ENCODE data around the gene CYTH4. TPM values are rescaled to one million over a fixed set of nuclear protein-coding genes. Genes with fewer than 3 reads are reported as not detected.

The CYTH4 gene
- polyA plus RNA-seq, 1 experiment, result not detected

DNA sequence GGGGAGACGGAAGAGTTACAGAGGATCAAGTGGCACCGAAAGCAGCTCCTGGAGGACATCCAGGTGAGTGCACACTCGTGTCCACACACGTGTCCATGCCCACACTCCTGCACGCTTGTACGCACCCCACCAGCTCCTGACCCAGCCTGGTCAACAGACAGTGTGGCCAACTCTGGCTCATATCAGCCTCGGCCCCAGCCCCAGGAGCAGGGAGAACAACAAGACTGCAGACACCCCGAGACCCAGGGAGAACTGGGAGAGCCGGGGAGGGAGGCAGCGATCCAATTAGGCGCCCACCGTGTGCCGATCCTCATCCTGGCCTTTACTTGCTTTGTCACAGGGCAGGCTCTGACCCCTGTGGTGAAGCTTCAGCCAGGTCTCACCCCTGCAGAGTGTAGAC is 10.3 kb downstream of the CYTH4 start:
- DNase-seq (ENCODE audit: low read depth), result no peak
- TF ChIP-seq, protein P1, sequence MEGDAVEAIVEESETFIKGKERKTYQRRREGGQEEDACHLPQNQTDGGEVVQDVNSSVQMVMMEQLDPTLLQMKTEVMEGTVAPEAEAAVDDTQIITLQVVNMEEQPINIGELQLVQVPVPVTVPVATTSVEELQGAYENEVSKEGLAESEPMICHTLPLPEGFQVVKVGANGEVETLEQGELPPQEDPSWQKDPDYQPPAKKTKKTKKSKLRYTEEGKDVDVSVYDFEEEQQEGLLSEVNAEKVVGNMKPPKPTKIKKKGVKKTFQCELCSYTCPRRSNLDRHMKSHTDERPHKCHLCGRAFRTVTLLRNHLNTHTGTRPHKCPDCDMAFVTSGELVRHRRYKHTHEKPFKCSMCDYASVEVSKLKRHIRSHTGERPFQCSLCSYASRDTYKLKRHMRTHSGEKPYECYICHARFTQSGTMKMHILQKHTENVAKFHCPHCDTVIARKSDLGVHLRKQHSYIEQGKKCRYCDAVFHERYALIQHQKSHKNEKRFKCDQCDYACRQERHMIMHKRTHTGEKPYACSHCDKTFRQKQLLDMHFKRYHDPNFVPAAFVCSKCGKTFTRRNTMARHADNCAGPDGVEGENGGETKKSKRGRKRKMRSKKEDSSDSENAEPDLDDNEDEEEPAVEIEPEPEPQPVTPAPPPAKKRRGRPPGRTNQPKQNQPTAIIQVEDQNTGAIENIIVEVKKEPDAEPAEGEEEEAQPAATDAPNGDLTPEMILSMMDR (IDR thresholded peaks at IDR 0.05; ENCODE audit: insufficient read depth, low read depth, low read length), result no peak
- ChIA-PET CTCF (no interaction called here), POLR2A (no interaction called here)
- Histone ChIP-seq H3K27me3 (ENCODE audit: control insufficient read depth, insufficient read depth, low read length) (peaks cover 2% of the 10 kb centered on the region; the same call in 1 of the 2 replicates), H3K36me3 (ENCODE audit: control insufficient read depth, insufficient read depth, low read length) (no peaks in the 10 kb centered on the region), H3K4me3 (ENCODE audit: low read depth, low read length) (no peak overlapping the region)

DNA sequence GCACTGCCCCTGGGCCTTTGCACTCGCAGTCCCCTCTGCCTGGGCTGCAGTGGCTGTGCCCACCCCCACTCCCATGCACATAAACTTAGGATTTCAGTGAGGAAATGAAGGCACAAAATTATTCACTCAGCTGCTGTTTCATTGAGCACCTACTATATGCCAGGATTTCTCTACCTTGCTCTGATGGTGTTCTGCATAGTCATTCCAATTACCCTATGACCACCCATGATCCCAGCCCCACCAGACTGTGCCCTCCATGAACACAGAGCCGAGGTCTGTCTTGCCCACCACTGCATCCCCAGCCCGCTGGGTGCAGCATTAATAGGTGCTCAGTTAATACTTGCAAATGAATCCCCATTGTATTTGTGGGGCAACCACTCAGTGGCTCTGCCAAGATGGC is 10.9 kb downstream of the CYTH4 start:
- ChIA-PET CTCF (no interaction called here), POLR2A (no interaction called here)
- DNase-seq (ENCODE audit: low read depth), result no peak
- TF ChIP-seq, protein P1 (IDR thresholded peaks at IDR 0.05; ENCODE audit: insufficient read depth, low read depth, low read length), result no peak
- no peaks in the 10 kb centered on the region for H3K36me3 ChIP-seq (ENCODE audit: control insufficient read depth, insufficient read depth, low read length)
- H3K4me3 ChIP-seq (ENCODE audit: low read depth, low read length), result no peak overlapping the region
- H3K27me3 ChIP-seq (ENCODE audit: control insufficient read depth, insufficient read depth, low read length), result peaks cover 2% of the 10 kb centered on the region; the same call in 1 of the 2 replicates

DNA sequence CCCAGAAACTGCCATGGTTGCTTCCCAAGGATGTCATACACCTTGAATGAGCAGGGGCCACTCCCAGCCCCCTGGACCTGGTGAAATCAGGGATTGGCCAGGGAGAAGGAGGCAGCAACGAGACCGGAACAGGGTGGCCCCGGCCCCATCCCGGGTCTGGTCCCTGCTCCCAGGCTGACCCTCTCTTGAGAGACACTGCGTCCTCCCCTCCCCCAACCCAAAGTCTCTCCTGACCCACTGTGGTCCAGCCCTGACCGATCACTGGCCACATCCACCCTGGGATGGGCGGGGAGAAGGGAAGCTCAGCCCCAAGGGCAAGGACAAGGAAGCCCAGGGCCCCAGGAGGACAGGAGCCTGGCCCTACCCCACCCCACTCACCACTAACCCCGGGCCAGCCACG is 12.4 kb downstream of the CYTH4 start:
- DNase-seq (ENCODE audit: low read depth), result no peak
- TF ChIP-seq, protein P1 (IDR thresholded peaks at IDR 0.05; ENCODE audit: insufficient read depth, low read depth, low read length), result no peak
- H3K27me3 ChIP-seq (ENCODE audit: control insufficient read depth, insufficient read depth, low read length), result peaks cover 2% of the 10 kb centered on the region; the same call in 1 of the 2 replicates
- POLR2A ChIA-PET, result no interaction called here
- no peak overlapping the region for H3K4me3 ChIP-seq (ENCODE audit: low read depth, low read length)
- H3K36me3 ChIP-seq (ENCODE audit: control insufficient read depth, insufficient read depth, low read length), result no peaks in the 10 kb centered on the region
- CTCF ChIA-PET, result interaction anchor here (1.0 to 1.2 kb wide), 2 partner anchors 11 to 14 kb away, joined by 3 to 5 read pairs; no protein-coding TSS in a partner anchor

DNA sequence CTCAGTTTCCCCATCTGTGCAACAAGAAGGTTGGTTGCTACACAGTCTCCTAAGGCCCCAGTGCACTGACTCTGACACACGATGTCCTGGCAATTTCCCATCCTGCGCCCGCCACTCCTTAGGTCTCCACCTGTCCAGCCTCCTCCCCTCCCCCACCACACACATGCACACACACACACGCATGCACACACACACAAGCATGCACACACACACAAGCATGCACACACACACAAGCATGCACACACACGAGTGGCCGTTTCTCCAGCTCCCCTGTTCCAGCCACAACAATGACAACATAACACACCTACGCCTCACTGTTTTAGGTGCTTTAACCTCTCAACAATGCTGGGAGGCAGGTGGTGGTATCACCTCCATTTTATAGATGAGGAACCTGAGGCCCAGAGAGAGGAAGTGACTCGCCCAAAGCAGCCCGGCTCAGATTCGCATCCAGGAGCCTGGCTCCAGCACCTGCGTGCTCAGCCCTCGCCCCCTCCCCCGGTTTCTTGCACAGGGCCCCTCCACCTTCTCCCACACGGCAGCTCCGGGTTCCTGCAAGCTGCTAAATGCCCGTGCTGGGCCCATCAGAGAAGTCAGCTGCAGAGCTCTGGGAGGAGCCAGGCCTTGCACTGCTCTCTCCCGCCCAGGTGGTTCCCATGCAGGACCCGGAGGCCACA is 13.0 kb downstream of the CYTH4 start:
- ChIA-PET POLR2A (no interaction called here), CTCF (interaction anchor here (1.0 to 1.5 kb wide), 4 partner anchors 12 to 297 kb away, joined by 3 to 7 read pairs (median 4); no protein-coding TSS in a partner anchor)
- Histone ChIP-seq H3K36me3 (ENCODE audit: control insufficient read depth, insufficient read depth, low read length) (no peaks in the 10 kb centered on the region), H3K27me3 (ENCODE audit: control insufficient read depth, insufficient read depth, low read length) (peaks cover 2% of the 10 kb centered on the region; the same call in 1 of the 2 replicates), H3K4me3 (ENCODE audit: low read depth, low read length) (no peak overlapping the region)
- DNase-seq (ENCODE audit: low read depth), result no peak
- TF ChIP-seq, protein P1 (IDR thresholded peaks at IDR 0.05; ENCODE audit: insufficient read depth, low read depth, low read length), result no peak

DNA sequence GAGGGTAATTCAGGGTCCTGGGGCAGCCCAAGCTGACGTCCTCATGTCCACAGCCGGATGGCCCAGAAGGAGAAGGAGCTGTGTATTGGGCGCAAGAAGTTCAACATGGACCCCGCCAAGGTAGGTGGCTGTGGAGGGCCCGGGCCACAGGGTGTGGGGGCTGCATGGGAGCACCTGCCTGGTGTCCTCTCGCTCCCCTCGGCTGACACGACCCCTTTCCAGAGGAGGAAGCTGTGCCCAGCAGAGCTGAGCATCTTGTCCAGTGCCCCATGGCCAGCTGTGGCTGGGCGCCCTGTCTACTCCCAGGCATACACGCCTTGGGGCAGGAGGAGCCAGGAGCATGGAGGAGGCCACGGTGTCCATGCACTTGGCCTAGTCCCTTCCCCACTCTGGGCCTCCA is 13.6 kb downstream of the CYTH4 start:
- Histone ChIP-seq H3K36me3 (ENCODE audit: control insufficient read depth, insufficient read depth, low read length) (no peaks in the 10 kb centered on the region), H3K4me3 (ENCODE audit: low read depth, low read length) (no peak overlapping the region), H3K27me3 (ENCODE audit: control insufficient read depth, insufficient read depth, low read length) (peaks cover 2% of the 10 kb centered on the region; the same call in 1 of the 2 replicates)
- CTCF ChIA-PET, result interaction anchor here (1.0 to 1.5 kb wide), 4 partner anchors 13 to 296 kb away, joined by 3 to 7 read pairs (median 4); no protein-coding TSS in a partner anchor
- no peak for DNase-seq (ENCODE audit: low read depth)
- TF ChIP-seq, protein P1 (IDR thresholded peaks at IDR 0.05; ENCODE audit: insufficient read depth, low read depth, low read length), result no peak
- POLR2A ChIA-PET, result no interaction called here
